B cell (primary cell): ENCODE measurements around the gene DMAP1. TPM values are rescaled to one million over a fixed set of nuclear protein-coding genes. Genes with fewer than 3 reads are reported as not detected.

Source experiments
- ATAC-seq: fragments of 200-7000 bp; cut with Tn5 transposase; one replicate; pipeline ENCODE4 v1.10.0; 2021; ENCODE audit warnings: low read depth, mild to moderate bottlenecking, moderate number of reproducible peaks, moderate library complexity
- CTCF ChIA-PET: fragments of 350-600 bp; sonication (Branson Sonifier 250); formaldehyde crosslinking; loops from one replicate; lab custom pipeline; 2021; ENCODE audit warnings: antibody characterized with exemption, inconsistent platforms; lab: Charles Lee
- POLR2A ChIA-PET: fragments of 350-600 bp; sonication (Branson Sonifier 250); formaldehyde crosslinking; loops from one replicate; lab custom pipeline; 2021; ENCODE audit warnings: antibody characterized with exemption; lab: Charles Lee
- DNase-seq: peaks from one replicate; pipeline ENCODE4 v3.0.0; 2013
- H2AFZ ChIP-seq: 2 replicates; pipeline ENCODE4 v1.6.1; 2012; ENCODE audit warnings: mild to moderate bottlenecking, low read depth, low read length; ENCODE audit not compliant: insufficient read depth, poor library complexity, severe bottlenecking
- H3K27ac ChIP-seq, 2 donors: 1 replicate in 1 of 2; 2 replicates in 1 of 2; pipeline ENCODE4 v1.5.1; 2012 to 2013; ENCODE audit warnings: low read length in 2 of 2, mild to moderate bottlenecking in 2 of 2, moderate library complexity in 1 of 2
- H3K27me3 ChIP-seq, 4 experiments: fragments of 200-600 bp in 1 of 4; sonication (generic) in 1 of 4; replicated peaks in 1 of 4; 1 replicate in 2 of 4; 2 replicates in 2 of 4; pipeline versions ENCODE4 v1.6.1 to v1.7.0; 2013 to 2016; ENCODE audit warnings: low read length in 3 of 4, mild to moderate bottlenecking in 2 of 4, mixed read lengths in 1 of 4, moderate library complexity in 1 of 4; ENCODE audit not compliant: insufficient read depth in 4 of 4, control insufficient read depth in 3 of 4; ENCODE audit errors: control extremely low read depth in 1 of 4
- H3K36me3 ChIP-seq, 2 experiments: replicated peaks in 1 of 2; 1 replicate in 1 of 2; 2 replicates in 1 of 2; pipeline versions ENCODE4 v1.6.1 to v1.7.1; 2013; ENCODE audit warnings: low read length in 1 of 2; ENCODE audit not compliant: insufficient read depth in 2 of 2, control insufficient read depth in 1 of 2; ENCODE audit errors: control extremely low read depth in 1 of 2, extremely low read depth in 1 of 2
- H3K4me1 ChIP-seq, 2 donors: fragments of 200-600 bp in 1 of 2; sonication (generic) in 1 of 2; 1 replicate in 1 of 2; 2 replicates in 1 of 2; pipeline versions ENCODE4 v1.5.1 to v1.6.1; 2013 to 2017; ENCODE audit warnings: low read length in 2 of 2; ENCODE audit not compliant: control insufficient read depth in 2 of 2, insufficient read depth in 2 of 2
- H3K4me2 ChIP-seq: replicated peaks from 2 replicates; pipeline ENCODE3; 2012; ENCODE audit warnings: mild to moderate bottlenecking, low read depth, low read length; ENCODE audit not compliant: poor library complexity, severe bottlenecking
- H3K4me3 ChIP-seq, 5 experiments: fragments of 200-600 bp in 1 of 5; sonication (generic) in 1 of 5; 1 replicate in 3 of 5; 2 replicates in 2 of 5; pipeline versions ENCODE4 v1.5.1 to v1.7.0; 2011 to 2016; ENCODE audit warnings: low read length in 4 of 5, mild to moderate bottlenecking in 4 of 5, low read depth in 2 of 5, control low read depth in 1 of 5, moderate library complexity in 1 of 5; ENCODE audit not compliant: insufficient read depth in 1 of 5; ENCODE audit errors: control extremely low read depth in 1 of 5, extremely low read depth in 1 of 5
- H3K79me2 ChIP-seq: fragments of 200-600 bp; sonication (generic); one replicate; pipeline ENCODE4 v1.6.0; 2016; ENCODE audit warnings: low read length; ENCODE audit not compliant: control insufficient read depth, insufficient read depth
- H3K9ac ChIP-seq: fragments of 200-600 bp; sonication (generic); 2 replicates; pipeline ENCODE4 v1.6.1; 2017; ENCODE audit warnings: mild to moderate bottlenecking, low read length, moderate library complexity
- H3K9me3 ChIP-seq, 3 donors: one replicate each; pipeline versions ENCODE4 v1.6.1 to v1.7.1; 2013; ENCODE audit warnings: low read length in 2 of 3; ENCODE audit not compliant: control insufficient read depth in 2 of 3, insufficient read depth in 1 of 3; ENCODE audit errors: control extremely low read depth in 1 of 3
- H4K20me1 ChIP-seq: 2 replicates; pipeline ENCODE4 v1.6.0; 2012; ENCODE audit warnings: mild to moderate bottlenecking, low read length; ENCODE audit not compliant: insufficient read depth, control insufficient read depth, poor library complexity, severe bottlenecking
- H3K27ac Mint-ChIP-seq: one replicate; pipeline ENCODE4 v1.8.0; 2021; ENCODE audit warnings: mixed read lengths
- H3K27me3 Mint-ChIP-seq: one replicate; pipeline ENCODE4 v1.8.0; 2021; ENCODE audit warnings: mixed read lengths
- H3K4me1 Mint-ChIP-seq: one replicate; pipeline ENCODE4 v1.8.0; 2021; ENCODE audit warnings: mixed read lengths
- H3K4me3 Mint-ChIP-seq: one replicate; pipeline ENCODE4 v1.8.0; 2021; ENCODE audit warnings: mixed read lengths
- H3K9me3 Mint-ChIP-seq: one replicate; pipeline ENCODE4 v1.8.0; 2022; ENCODE audit warnings: mixed read lengths; ENCODE audit not compliant: insufficient read depth
- CTCF ChIP-seq: fragments of 200-600 bp; IDR thresholded peaks from one replicate; pipeline ENCODE4 v1.8.0; 2022; ENCODE audit warnings: antibody characterized with exemption, mild to moderate bottlenecking
- EZH2 ChIP-seq: IDR thresholded peaks from 2 replicates; pipeline ENCODE4 v1.6.1; 2012; ENCODE audit warnings: borderline replicate concordance, low read depth, mild to moderate bottlenecking, moderate library complexity, low read length; ENCODE audit not compliant: insufficient read depth, poor library complexity, severe bottlenecking
- WGBS: methylation state at CpG from one replicate; pipeline ENCODE4 v1.1.5; 2013; ENCODE audit warnings: missing lambda C conversion rate; ENCODE audit not compliant: insufficient coverage; 5-methylcytosine and 5-hydroxymethylcytosine counted together
- intact Hi-C: fragments of 100-400 bp; cut with micrococcal nuclease; formaldehyde crosslinking; loops from one replicate; pipeline ENCODE4 v1.10.0; 2022
- polyA plus RNA-seq: library from polyadenylated mRNA; depleted of rRNA; stranded (reverse); fragments of >200 nt; gene quantifications from 2 replicates; pipeline ENCODE4 v1.2.3, GENCODE V29; 2012
- total RNA-seq, 2 donors: library from RNA; stranded (reverse); fragments of 120-200 nt in 1 of 2; gene quantifications; 1 replicate in 1 of 2; 2 replicates in 1 of 2; pipeline versions ENCODE4 v1.2.3 to v1.2.4, GENCODE V29; 2013 to 2022

Gene DMAP1
- total and polyA plus RNA-seq, 2 donors (not counting 1 experiment from before 2014, with no cell fraction given): 88.5 to 116 TPM

GRCh38 chr1:44235808-44236207 is 22.5 kb downstream of the DMAP1 start:
- peaks cover 0 to 3% (median 0%) of the 10 kb centered on the region in 3 donors for H3K9me3 ChIP-seq
- intact Hi-C loops: no loop called here
- peaks cover 4 to 7% of the 10 kb centered on the region in 2 donors for H3K4me1 ChIP-seq
- no peak overlapping the region for H3K9ac ChIP-seq
- H3K27me3 ChIP-seq: no peaks in the 10 kb centered on the region
- TF ChIP-seq CTCF: no peak
- no peak for TF ChIP-seq EZH2
- no peak overlapping the region for H3K4me3 Mint-ChIP-seq
- ChIA-PET POLR2A (no interaction called here), CTCF (interaction anchor here (4.2 kb wide), 1 partner anchor 19 kb away, joined by 17 read pairs; no protein-coding TSS in a partner anchor)
- no peak overlapping the region for H3K4me2 ChIP-seq
- H3K36me3 ChIP-seq: no peaks in the 10 kb centered on the region
- H2AFZ ChIP-seq: no peak overlapping the region
- H4K20me1 ChIP-seq: no peaks in the 10 kb centered on the region
- DNase-seq (no peak), ATAC-seq (no peak)
- H3K4me1 Mint-ChIP-seq: peaks cover 10% of the 10 kb centered on the region
- H3K9me3 Mint-ChIP-seq: no peaks in the 10 kb centered on the region
- 100% methylated on average over 1 of the region's 5 CpGs for WGBS
- no peak overlapping the region for H3K4me3 ChIP-seq
- no peak overlapping the region for H3K27ac ChIP-seq
- no peaks in the 10 kb centered on the region for H3K27me3 Mint-ChIP-seq
- no peaks in the 10 kb centered on the region for H3K79me2 ChIP-seq
- H3K27ac Mint-ChIP-seq: no peak overlapping the region

GRCh38 chr1:44236490-44237272 is 23.4 kb downstream of the DMAP1 start:
- Histone ChIP-seq H3K4me2 (no peak overlapping the region), H3K27ac (no peak overlapping the region), H3K4me3 (no peak overlapping the region), H2AFZ (no peak overlapping the region), H3K9me3 (peaks cover 0 to 3% (median 0%) of the 10 kb centered on the region in 3 donors), H3K79me2 (no peaks in the 10 kb centered on the region), H4K20me1 (no peaks in the 10 kb centered on the region), H3K36me3 (no peaks in the 10 kb centered on the region), H3K9ac (no peak overlapping the region), H3K27me3 (no peaks in the 10 kb centered on the region), H3K4me1 (peaks cover 4 to 7% of the 10 kb centered on the region in 2 donors)
- intact Hi-C loops: no loop called here
- Mint-ChIP-seq H3K4me1 (peaks cover 10% of the 10 kb centered on the region), H3K27me3 (no peaks in the 10 kb centered on the region), H3K9me3 (no peaks in the 10 kb centered on the region), H3K4me3 (no peak overlapping the region), H3K27ac (no peak overlapping the region)
- ChIA-PET POLR2A (no interaction called here), CTCF (interaction anchor here (4.2 kb wide), 1 partner anchor 20 kb away, joined by 17 read pairs; no protein-coding TSS in a partner anchor)
- 88% methylated on average over 7 of the region's 8 CpGs for WGBS
- no peak for DNase-seq
- no peak for ATAC-seq
- TF ChIP-seq CTCF (no peak), EZH2 (no peak)
